ENCODE results near the gene THRB.

DNA sequence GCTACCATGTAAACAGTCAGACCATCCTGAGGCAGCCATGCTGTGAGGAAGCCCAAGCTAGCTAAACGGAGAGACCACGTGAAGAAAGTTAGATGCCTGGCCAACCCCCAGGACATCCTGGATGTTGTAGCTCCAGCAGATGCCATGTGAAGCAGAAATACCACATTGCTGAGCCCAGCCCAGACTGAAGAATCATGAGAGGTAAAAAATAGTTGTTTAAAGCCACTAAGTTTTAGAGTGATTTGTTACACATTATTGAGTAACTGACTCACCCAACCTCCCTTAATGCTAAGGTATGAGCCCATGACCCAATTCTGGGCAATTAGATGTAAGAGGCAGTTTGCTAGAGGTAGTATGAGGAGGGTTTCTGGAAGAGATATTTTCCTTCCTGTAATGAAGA is 200.5 kb downstream of the THRB start:
- TF ChIP-seq POLR2A (IDR thresholded peaks at IDR 0.05) (no peak), CTCF (IDR thresholded peaks at IDR 0.05) (no peak)

Data from vagina (tissue), 2 donors.